B cell (primary cell): ENCODE measurements around the gene MGMT.

Source experiments
- EZH2 ChIP-seq: IDR thresholded peaks from 2 replicates; pipeline ENCODE4 v1.6.1; 2012; ENCODE audit warnings: borderline replicate concordance, low read depth, mild to moderate bottlenecking, moderate library complexity, low read length; ENCODE audit not compliant: insufficient read depth, poor library complexity, severe bottlenecking
- TF ChIP-seq, protein P1 (sequence below): fragments of 200-600 bp; IDR thresholded peaks from one replicate; pipeline ENCODE4 v1.8.0; 2022; ENCODE audit warnings: antibody characterized with exemption, mild to moderate bottlenecking

DNA sequence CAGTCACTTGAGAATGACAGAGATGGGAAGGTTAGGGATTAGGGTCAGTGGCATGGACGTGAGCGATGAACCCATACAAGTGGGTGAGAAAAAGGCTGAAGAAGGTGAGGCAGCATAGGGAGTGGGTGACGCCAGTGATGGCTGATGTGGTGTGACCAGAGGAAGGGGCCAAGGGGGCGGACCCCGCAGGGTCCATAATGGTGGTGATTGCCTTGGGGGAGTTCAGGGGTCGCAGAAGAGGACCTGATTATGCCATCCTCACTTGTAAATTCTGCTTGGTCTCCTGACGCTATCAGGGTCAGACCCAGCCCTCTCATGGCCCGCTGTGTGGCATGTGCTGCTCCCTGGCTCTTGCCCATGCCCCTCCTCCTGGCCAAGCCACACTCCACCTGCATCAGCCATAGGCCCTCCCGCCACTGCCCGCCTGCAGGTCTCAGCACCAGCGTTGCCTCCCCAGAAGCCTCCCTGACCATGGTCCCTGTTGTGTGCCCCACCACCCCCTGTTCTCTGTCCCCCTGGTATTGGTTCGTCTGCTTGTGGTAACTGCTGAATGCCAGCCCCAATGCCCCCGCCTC, 261.3 kb downstream of the MGMT start:
- TF ChIP-seq, protein P1, sequence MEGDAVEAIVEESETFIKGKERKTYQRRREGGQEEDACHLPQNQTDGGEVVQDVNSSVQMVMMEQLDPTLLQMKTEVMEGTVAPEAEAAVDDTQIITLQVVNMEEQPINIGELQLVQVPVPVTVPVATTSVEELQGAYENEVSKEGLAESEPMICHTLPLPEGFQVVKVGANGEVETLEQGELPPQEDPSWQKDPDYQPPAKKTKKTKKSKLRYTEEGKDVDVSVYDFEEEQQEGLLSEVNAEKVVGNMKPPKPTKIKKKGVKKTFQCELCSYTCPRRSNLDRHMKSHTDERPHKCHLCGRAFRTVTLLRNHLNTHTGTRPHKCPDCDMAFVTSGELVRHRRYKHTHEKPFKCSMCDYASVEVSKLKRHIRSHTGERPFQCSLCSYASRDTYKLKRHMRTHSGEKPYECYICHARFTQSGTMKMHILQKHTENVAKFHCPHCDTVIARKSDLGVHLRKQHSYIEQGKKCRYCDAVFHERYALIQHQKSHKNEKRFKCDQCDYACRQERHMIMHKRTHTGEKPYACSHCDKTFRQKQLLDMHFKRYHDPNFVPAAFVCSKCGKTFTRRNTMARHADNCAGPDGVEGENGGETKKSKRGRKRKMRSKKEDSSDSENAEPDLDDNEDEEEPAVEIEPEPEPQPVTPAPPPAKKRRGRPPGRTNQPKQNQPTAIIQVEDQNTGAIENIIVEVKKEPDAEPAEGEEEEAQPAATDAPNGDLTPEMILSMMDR, result no peak
- TF ChIP-seq EZH2, result no peak
